Measurements from ENCODE around the gene CDH6. TPM values are rescaled to one million over a fixed set of nuclear protein-coding genes. Genes with fewer than 3 reads are reported as not detected.

The CDH6 gene
- total RNA-seq, 1 donor from 2014 or later: 7.2 TPM

GRCh38 chr5:31173614-31174013, 19.9 kb upstream of the CDH6 start:
- H3K27me3 ChIP-seq (ENCODE audit: low read depth): no peaks in the 10 kb centered on the region
- no peaks in the 10 kb centered on the region for H3K9me3 ChIP-seq
- H3K27ac ChIP-seq: no peak overlapping the region
- no peak overlapping the region for H3K4me3 ChIP-seq
- TF ChIP-seq CTCF (IDR thresholded peaks at IDR 0.05): no peak
- H3K36me3 ChIP-seq: no peaks in the 10 kb centered on the region
- ATAC-seq (no peak), DNase-seq (no peak)
- no peaks in the 10 kb centered on the region for H3K4me1 ChIP-seq
- intact Hi-C loops (cut with DNase I): no loop called here

- no peak for ATAC-seq
- no peak for TF ChIP-seq CTCF (IDR thresholded peaks at IDR 0.05)
- Histone ChIP-seq H3K27me3 (ENCODE audit: low read depth) (no peaks in the 10 kb centered on the region), H3K4me3 (no peak overlapping the region), H3K9me3 (no peaks in the 10 kb centered on the region), H3K4me1 (no peaks in the 10 kb centered on the region), H3K27ac (no peak overlapping the region), H3K36me3 (no peaks in the 10 kb centered on the region)
- intact Hi-C loops (cut with DNase I): no loop called here
- no peak for DNase-seq
Observed at GRCh38 chr5:31181376-31181987, 12.0 kb upstream of the CDH6 start.

- Histone ChIP-seq H3K27ac (no peak overlapping the region), H3K4me1 (no peaks in the 10 kb centered on the region), H3K4me3 (no peak overlapping the region), H3K9me3 (no peaks in the 10 kb centered on the region), H3K27me3 (ENCODE audit: low read depth) (no peaks in the 10 kb centered on the region), H3K36me3 (no peaks in the 10 kb centered on the region)
- ATAC-seq (no peak), DNase-seq (no peak)
- intact Hi-C loops (cut with DNase I): no loop called here
- no peak for TF ChIP-seq CTCF (IDR thresholded peaks at IDR 0.05)
Observed at GRCh38 chr5:31182136-31182535, 11.3 kb upstream of the CDH6 start.

GRCh38 chr5:31185951-31186350, 7.5 kb upstream of the CDH6 start:
- Histone ChIP-seq H3K9me3 (no peaks in the 10 kb centered on the region), H3K27ac (no peak overlapping the region)
- intact Hi-C loops (cut with DNase I): no loop called here

GRCh38 chr5:31186672-31187267, 6.7 kb upstream of the CDH6 start:
- intact Hi-C loops (cut with DNase I): no loop called here

More at GRCh38 chr5:31185951-31186350, 7.5 kb upstream of the CDH6 start:
- no peak for TF ChIP-seq CTCF (IDR thresholded peaks at IDR 0.05)
- ATAC-seq (no peak), DNase-seq (no peak)
- Histone ChIP-seq H3K4me3 (no peak overlapping the region), H3K36me3 (no peaks in the 10 kb centered on the region), H3K27me3 (ENCODE audit: low read depth) (no peaks in the 10 kb centered on the region), H3K4me1 (no peaks in the 10 kb centered on the region)

More at GRCh38 chr5:31186672-31187267, 6.7 kb upstream of the CDH6 start:
- H3K9me3 ChIP-seq: no peaks in the 10 kb centered on the region
- H3K4me3 ChIP-seq: no peak overlapping the region
- H3K27me3 ChIP-seq (ENCODE audit: low read depth): no peaks in the 10 kb centered on the region
- no peaks in the 10 kb centered on the region for H3K4me1 ChIP-seq
- H3K36me3 ChIP-seq: no peaks in the 10 kb centered on the region
- DNase-seq: no peak
- H3K27ac ChIP-seq: no peak overlapping the region
- no peak for ATAC-seq
- TF ChIP-seq CTCF (IDR thresholded peaks at IDR 0.05): peak; percentile 80

Measured in lower lobe of right lung (tissue), 2 donors.